PFSK-1 (cell line): ENCODE measurements around the gene ASS1.

ENCODE experiments used
- FOXP2 ChIP-seq: optimal IDR thresholded peaks from 2 replicates; pipeline ENCODE3; 2011; ENCODE audit warnings: borderline replicate concordance, control low read depth, inconsistent platforms; ENCODE audit not compliant: insufficient read depth; ENCODE audit errors: extremely low read length, extremely low read depth
- POLR2AphosphoS5 ChIP-seq: IDR thresholded peaks from 2 replicates; pipeline ENCODE4 v1.6.1; 2012; ENCODE audit warnings: low read depth, mild to moderate bottlenecking, control low read depth, low read length, moderate library complexity
- REST ChIP-seq, 2 experiments: IDR thresholded peaks; 2 replicates each; pipeline versions ENCODE4 v1.6.1 to v1.8.0; 2011 to 2012; ENCODE audit warnings: low read depth in 2 of 2, low read length in 2 of 2, control low read depth in 1 of 2, inconsistent platforms in 1 of 2, mild to moderate bottlenecking in 1 of 2, moderate library complexity in 1 of 2; ENCODE audit not compliant: insufficient read depth in 1 of 2
- SIN3A ChIP-seq: IDR thresholded peaks from 2 replicates; pipeline ENCODE4 v1.6.1; 2012; ENCODE audit warnings: mild to moderate bottlenecking, low read length, moderate library complexity, borderline replicate concordance; ENCODE audit not compliant: insufficient read depth
- TAF1 ChIP-seq: IDR thresholded peaks from 2 replicates; pipeline ENCODE4 v1.6.1; 2012; ENCODE audit warnings: low read length, control low read depth, borderline replicate concordance; ENCODE audit not compliant: insufficient read depth

Gene ASS1

GRCh38 chr9:130454096-130454811 is 9.5 kb downstream of the ASS1 start:
- TF ChIP-seq FOXP2 (no peak), POLR2AphosphoS5 (no peak), SIN3A (no peak), TAF1 (no peak), REST (IDR thresholded peaks at IDR 0.05; ENCODE audit: insufficient read depth in 1 of 2, low read depth in 2 of 2, low read length in 2 of 2) (no peak)

GRCh38 chr9:130454812-130455325 is 10.1 kb downstream of the ASS1 start:
- TF ChIP-seq REST (IDR thresholded peaks at IDR 0.05; ENCODE audit: insufficient read depth in 1 of 2, low read depth in 2 of 2, low read length in 2 of 2), result no peak
- no peak for TF ChIP-seq POLR2AphosphoS5
- no peak for TF ChIP-seq TAF1
- no peak for TF ChIP-seq SIN3A
- TF ChIP-seq FOXP2, result no peak

GRCh38 chr9:130458027-130458803 is 13.5 kb downstream of the ASS1 start:
- TF ChIP-seq POLR2AphosphoS5 (no peak), SIN3A (no peak), REST (IDR thresholded peaks at IDR 0.05; ENCODE audit: insufficient read depth in 1 of 2, low read depth in 2 of 2, low read length in 2 of 2) (no peak), TAF1 (no peak), FOXP2 (no peak)

GRCh38 chr9:130458804-130459067 is 14.0 kb downstream of the ASS1 start:
- TF ChIP-seq TAF1 (no peak), REST (IDR thresholded peaks at IDR 0.05; ENCODE audit: insufficient read depth in 1 of 2, low read depth in 2 of 2, low read length in 2 of 2) (no peak), FOXP2 (no peak), POLR2AphosphoS5 (no peak), SIN3A (no peak)
